GM12878 (cell line): Measurements from ENCODE around the gene DCAF6. TPM values are rescaled to one million over a fixed set of nuclear protein-coding genes. Genes with fewer than 3 reads are reported as not detected.

Experiments
- ATAC-seq: fragments of 200-7000 bp; cut with Tn5 transposase; 3 replicates; pipeline ENCODE4 v1.9.1; 2020; ENCODE audit warnings: mild to moderate bottlenecking, moderate library complexity
- BruUV-seq: library from RNA; stranded (reverse); fragments of 400-500 nt; replicated peaks from 2 replicates; lab custom pipeline; 2021; lab: Mats Ljungman, UMichigan
- CTCF ChIA-PET: fragments of 300-600 bp; sonication (Branson Sonifier 250); formaldehyde crosslinking; extraction: SDS; loops from one replicate; lab custom pipeline; 2021; ENCODE audit warnings: inconsistent platforms; lab: Yijun Ruan, JAX
- POLR2A ChIA-PET: fragments of 350-600 bp; formaldehyde crosslinking; extraction: SDS; loops from one replicate; lab custom pipeline; 2021; ENCODE audit warnings: inconsistent platforms; lab: Charles Lee
- RAD21 ChIA-PET: fragments of 300-600 bp; sonication (Branson Sonifier 250); formaldehyde crosslinking; loops from one replicate; lab custom pipeline; 2023; ENCODE audit warnings: antibody characterized with exemption; ENCODE audit not compliant: unreplicated experiment; lab: Charles Lee
- SMC1A ChIA-PET: fragments of 300-600 bp; sonication (Branson Sonifier 250); formaldehyde crosslinking; loops from one replicate; lab custom pipeline; 2023; ENCODE audit not compliant: unreplicated experiment, uncharacterized antibody; lab: Charles Lee
- DNase-seq: peaks from one replicate; pipeline ENCODE4 v3.0.0-alpha.2; 2011; ENCODE audit warnings: low read depth, low spot score
- FAIRE-seq: peaks from 3 replicates; lab custom pipeline; 2011; peaks lifted over from hg19 to GRCh38; lab: Jason Lieb, UNC
- H2AFZ ChIP-seq: 2 replicates; pipeline ENCODE4 v1.6.0; 2011; ENCODE audit warnings: low read depth, low read length, control low read depth; ENCODE audit not compliant: control insufficient read depth
- H3K27ac ChIP-seq: 2 replicates; pipeline ENCODE4 v1.5.1; 2011; ENCODE audit warnings: control low read depth; ENCODE audit not compliant: control insufficient read depth, insufficient read depth
- H3K27me3 ChIP-seq, 2 experiments: replicated peaks in 1 of 2; 2 replicates each; pipeline versions ENCODE4 v1.6.0 to v1.6.1; 2011; ENCODE audit warnings: low read length in 1 of 2; ENCODE audit not compliant: control insufficient read depth in 2 of 2, insufficient read depth in 2 of 2
- H3K36me3 ChIP-seq, 2 experiments: 2 replicates each; pipeline ENCODE4 v1.5.1; 2011; ENCODE audit warnings: low read length in 1 of 2; ENCODE audit not compliant: control insufficient read depth in 2 of 2, insufficient read depth in 2 of 2
- H3K4me1 ChIP-seq: 2 replicates; pipeline ENCODE4 v1.6.1; 2011; ENCODE audit warnings: mild to moderate bottlenecking, low read length, moderate library complexity, mixed read lengths; ENCODE audit not compliant: control insufficient read depth, insufficient read depth
- H3K4me2 ChIP-seq: 2 replicates; pipeline ENCODE4 v1.6.0; 2011; ENCODE audit warnings: control low read depth; ENCODE audit not compliant: control insufficient read depth, insufficient read depth
- H3K4me3 ChIP-seq: fragments of 200-600 bp; sonication (generic); 2 replicates; pipeline ENCODE4 v1.5.1; 2016
- H3K79me2 ChIP-seq: 2 replicates; pipeline ENCODE4 v1.6.0; 2011; ENCODE audit warnings: low read length; ENCODE audit not compliant: control insufficient read depth, insufficient read depth
- H3K9ac ChIP-seq: 2 replicates; pipeline ENCODE4 v1.8.0; 2011; ENCODE audit warnings: low read length, control low read depth, mixed read lengths; ENCODE audit not compliant: control insufficient read depth, insufficient read depth
- H3K9me3 ChIP-seq: replicated peaks from 3 replicates; pipeline ENCODE4 v1.5.1; 2011; ENCODE audit warnings: mild to moderate bottlenecking, low read length; ENCODE audit not compliant: control insufficient read depth, insufficient read depth
- H4K20me1 ChIP-seq: 2 replicates; pipeline ENCODE4 v1.6.0; 2011; ENCODE audit not compliant: control insufficient read depth, insufficient read depth
- EZH2 ChIP-seq: IDR thresholded peaks from 2 replicates; pipeline ENCODE4 v1.6.1; 2012; ENCODE audit warnings: low read depth, mild to moderate bottlenecking, control low read depth, inconsistent platforms, low read length, borderline replicate concordance; ENCODE audit not compliant: control insufficient read depth
- PKNOX1 ChIP-seq: fragments of 450-650 bp; IDR thresholded peaks from 2 replicates; pipeline ENCODE4 v1.6.1; 2016; ENCODE audit warnings: mild to moderate bottlenecking
- SMAD1 ChIP-seq: fragments of 450-650 bp; IDR thresholded peaks from 2 replicates; pipeline ENCODE4 v1.6.1; 2018; ENCODE audit warnings: mild to moderate bottlenecking, low read depth; ENCODE audit not compliant: partially characterized antibody
- WGBS: methylation state at CpG from one replicate; pipeline ENCODE4 v1.1.6; 2016; ENCODE audit warnings: low lambda C conversion rate; ENCODE audit not compliant: insufficient replicate concordance, insufficient coverage; ENCODE audit errors: missing lambda C conversion rate; 5-methylcytosine and 5-hydroxymethylcytosine counted together
- in situ Hi-C: fragments of 300-500 bp; cut with MboI; formaldehyde crosslinking; loops from 9 replicates; pipeline ENCODE4 v1.14.3; 2018; ENCODE audit warnings: mixed read lengths
- intact Hi-C: fragments of 100-400 bp; cut with micrococcal nuclease; formaldehyde crosslinking; loops from one replicate; pipeline ENCODE4 v1.14.2; 2022; ENCODE audit not compliant: unreplicated experiment
- polyA plus RNA-seq, 11 experiments: library from polyadenylated mRNA; depleted of rRNA in 4 of 11; unstranded in 6 of 11; stranded (reverse) in 5 of 11; fragments of >200 nt; fragmentation: Nextera tagmentation in 4 of 11; fragmentation: Illumina TruSeq in 1 of 11; extraction: Ambion mirVana in 4 of 11; extraction: Trizol in 1 of 11; gene quantifications; 1 replicate in 1 of 11; 2 replicates in 10 of 11; pipeline versions ENCODE4 v1.2.1 to v1.2.3, GENCODE V29; 2011 to 2016; ENCODE audit warnings: inconsistent platforms in 2 of 11, missing spikeins in 2 of 11, low read depth in 1 of 11
- total RNA-seq, 4 experiments: library from RNA; depleted of rRNA in 3 of 4; stranded (reverse); fragments of >200 nt in 3 of 4; fragmentation: Illumina TruSeq in 1 of 4; extraction: Trizol in 1 of 4; gene quantifications; 2 replicates each; pipeline versions ENCODE4 v1.2.1 to v1.2.3, GENCODE V29; 2013 to 2021

DCAF6 gene
- total and polyA plus RNA-seq, 10 of the 15 experiments (the other 5 are each of a cell fraction or from before 2014, with no cell fraction given), result 11.4 to 62.7 (median 33.0) TPM

- no peak for FAIRE-seq
Observed at GRCh38 chr1:168112673-168113305, 176.3 kb downstream of the DCAF6 start.

More at GRCh38 chr1:168112673-168113305, 176.3 kb downstream of the DCAF6 start:
- in situ Hi-C loops (no loop called here), intact Hi-C loops (no loop called here)
- ChIA-PET CTCF (interaction anchor here (0.8 to 1.6 kb wide), 2 partner anchors 30 to 230 kb away, joined by 3 to 6 read pairs; no protein-coding TSS in a partner anchor), RAD21 (interaction anchor here (2.4 kb wide), 1 partner anchor 30 kb away, joined by 8 read pairs; no protein-coding TSS in a partner anchor), SMC1A (interaction anchor here (1.3 kb wide), 1 partner anchor 67 kb away, joined by 3 read pairs; no protein-coding TSS in a partner anchor), POLR2A (no interaction called here)
- Histone ChIP-seq H3K27me3 (0 out of 4 replicates have a peak, but pooled peaks cover 0 to 2% of the 10 kb centered on the region in 2 experiments), H3K4me1 (no peaks in the 10 kb centered on the region), H3K36me3 (no peaks in the 10 kb centered on the region), H3K4me2 (no peak overlapping the region), H3K27ac (no peak overlapping the region), H2AFZ (no peak overlapping the region), H3K4me3 (no peak overlapping the region), H3K9me3 (no peaks in the 10 kb centered on the region), H3K9ac (no peak overlapping the region), H3K79me2 (no peaks in the 10 kb centered on the region), H4K20me1 (no peaks in the 10 kb centered on the region)
- TF ChIP-seq SMAD1 (peak; percentile 84), PKNOX1 (peak; percentile 37; the same call in 1 of the 2 replicates), EZH2 (no peak)
- BruUV-seq, result no TSS peak
- ATAC-seq (peak; percentile 93), DNase-seq (peak; percentile 27)
- WGBS, result 66% methylated on average over 6 of the region's 6 CpGs
